ENCODE results near the gene GBA2.

GBA2 gene

GRCh38 chr9:35748858-35749514 is at the start of gene GBA2, which contains the start of gene RGP1:
Gene GBA2 (minus strand): TSS chr9:35749228. CDS start chr9:35748704, 524 bp downstream.
Gene RGP1 (plus strand): TSS chr9:35749287. CDS start chr9:35749756, 469 bp downstream.
- DNase-seq: peak; percentile 66

- DNase-seq: no peak
These were observed 48.5 kb upstream of the GBA2 start for GRCh38 chr9:35797311-35798109.

GRCh38 chr9:35795695-35796094 is 46.7 kb upstream of the GBA2 start:
- no peak for DNase-seq

- no peak for DNase-seq
These were observed 44.4 kb upstream of the GBA2 start for GRCh38 chr9:35793461-35793860.

- DNase-seq: no peak
These were observed 43.8 kb upstream of the GBA2 start for GRCh38 chr9:35792826-35793225.

- DNase-seq: no peak
These were observed 43.2 kb upstream of the GBA2 start for GRCh38 chr9:35792024-35792813.

DNA sequence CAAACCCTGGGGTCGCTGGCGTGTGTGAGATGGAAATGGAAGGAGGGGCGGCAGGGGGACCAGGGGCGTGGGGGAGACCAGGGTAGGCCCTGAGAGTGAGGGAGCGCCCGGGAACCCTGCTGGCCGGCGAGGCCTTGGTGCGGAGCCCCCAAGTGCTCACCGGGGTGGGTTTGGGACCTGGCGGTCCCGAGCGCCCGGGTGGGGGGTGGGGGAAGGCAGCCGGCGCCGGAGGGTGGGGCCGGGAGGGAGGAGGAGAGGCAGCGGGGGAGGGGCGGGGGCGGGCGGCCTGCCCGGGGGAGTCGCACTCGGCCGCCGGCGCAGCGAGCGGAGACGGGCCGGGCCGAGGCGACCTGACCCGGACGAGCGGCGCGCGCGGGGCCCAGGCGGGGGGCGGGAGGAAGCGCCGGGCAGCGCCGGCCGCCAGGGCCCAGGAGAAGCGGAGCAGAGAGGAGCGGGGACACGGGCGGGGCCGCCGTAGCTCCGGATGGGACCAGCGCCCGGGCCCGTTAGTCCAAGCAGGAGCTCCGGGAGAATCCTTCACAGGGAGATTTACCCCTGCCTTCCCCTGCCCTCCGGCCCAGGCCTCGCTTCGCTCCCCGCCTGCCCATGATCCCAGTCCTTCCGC is 42.4 kb upstream of the GBA2 start, which contains the start of gene NPR2:
NPR2 (plus strand) TSS at position 295 of the 625 bp plus-strand sequence. CDS start 818 bp downstream, outside the sequence.
- no peak for DNase-seq

DNA sequence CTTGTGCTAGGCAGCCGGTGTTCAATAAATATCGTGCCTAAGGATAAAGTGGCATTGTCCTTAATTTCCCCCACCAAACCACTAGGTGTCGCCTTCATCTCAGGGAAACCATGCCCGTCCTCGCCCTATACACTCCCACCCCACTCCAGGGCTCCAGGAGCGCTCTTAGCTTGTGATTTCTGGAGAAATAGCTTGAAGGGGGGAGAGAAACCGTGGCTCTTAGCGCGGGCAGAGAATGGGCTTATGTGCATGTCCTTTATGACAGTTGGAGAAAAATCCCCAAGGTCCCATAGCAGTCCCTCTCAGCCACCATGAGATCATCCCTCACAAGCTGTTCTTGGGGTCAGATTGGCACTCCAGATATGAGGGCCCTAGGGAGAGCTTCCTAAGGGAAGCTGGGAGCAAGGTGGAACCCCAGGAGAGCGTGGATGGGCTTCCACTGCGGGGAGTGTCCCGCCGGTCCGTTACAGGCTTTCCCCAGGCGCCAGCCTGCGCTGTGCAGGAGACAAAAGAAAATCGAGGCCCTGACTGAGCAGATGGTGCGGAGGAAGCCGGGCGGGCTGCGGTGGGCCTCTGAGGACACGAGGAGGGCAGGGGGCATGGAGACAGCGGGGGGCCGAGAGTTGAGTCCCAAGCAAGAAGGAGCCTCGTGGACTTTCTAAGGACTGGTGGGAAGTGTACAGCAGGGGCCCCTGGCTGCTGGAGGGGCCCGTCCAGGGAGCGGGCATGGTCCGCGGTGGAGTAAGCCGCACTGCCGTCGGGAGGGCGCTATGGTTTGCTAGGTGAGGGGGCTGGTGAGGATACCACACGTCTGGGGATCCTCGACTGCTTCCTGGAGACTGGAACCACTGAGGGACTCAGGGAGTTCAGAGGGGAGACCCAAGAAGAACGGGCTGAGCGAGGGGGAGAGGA is 41.6 kb upstream of the GBA2 start:
- DNase-seq: peak; percentile 23

DNA sequence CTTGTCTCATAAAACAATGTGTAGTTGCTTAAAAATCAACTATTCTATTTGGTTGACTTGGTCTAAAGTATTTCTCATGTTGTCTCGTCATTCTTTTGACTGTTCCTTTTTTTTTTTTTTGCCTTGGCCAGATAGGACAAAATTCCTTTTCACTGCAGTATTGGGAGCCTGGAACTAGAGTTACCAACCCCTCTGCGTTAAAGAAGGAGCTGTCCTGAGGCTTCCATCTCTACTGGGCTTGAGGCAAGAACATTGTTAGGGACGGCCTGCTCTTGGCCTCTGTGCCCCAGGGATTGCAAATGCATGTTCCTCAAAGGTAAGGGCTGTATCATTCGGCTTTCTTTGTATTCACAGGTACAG is 41.0 kb upstream of the GBA2 start:
- no peak for DNase-seq

GRCh38 chr9:35789541-35789940 is 40.5 kb upstream of the GBA2 start:
- no peak for DNase-seq

DNA sequence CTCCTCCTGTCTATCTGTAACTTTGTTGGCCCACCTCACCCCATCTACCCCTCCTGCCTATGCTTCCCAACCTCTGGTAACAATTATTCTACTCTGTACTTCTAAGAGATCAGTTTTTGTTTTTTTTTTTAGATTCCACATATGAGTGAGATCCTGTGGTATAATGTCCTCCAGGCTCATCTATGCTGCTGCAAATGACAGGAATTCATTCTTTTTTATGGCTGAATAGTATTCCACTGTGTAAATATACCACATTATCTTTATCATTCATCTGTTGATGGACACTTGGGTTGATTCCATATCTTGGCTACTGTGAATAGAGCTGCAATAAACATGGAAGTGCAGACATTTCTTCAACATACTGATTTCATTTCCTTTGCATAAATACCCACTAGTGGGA is 34.4 kb upstream of the GBA2 start:
- DNase-seq: no peak

DNA sequence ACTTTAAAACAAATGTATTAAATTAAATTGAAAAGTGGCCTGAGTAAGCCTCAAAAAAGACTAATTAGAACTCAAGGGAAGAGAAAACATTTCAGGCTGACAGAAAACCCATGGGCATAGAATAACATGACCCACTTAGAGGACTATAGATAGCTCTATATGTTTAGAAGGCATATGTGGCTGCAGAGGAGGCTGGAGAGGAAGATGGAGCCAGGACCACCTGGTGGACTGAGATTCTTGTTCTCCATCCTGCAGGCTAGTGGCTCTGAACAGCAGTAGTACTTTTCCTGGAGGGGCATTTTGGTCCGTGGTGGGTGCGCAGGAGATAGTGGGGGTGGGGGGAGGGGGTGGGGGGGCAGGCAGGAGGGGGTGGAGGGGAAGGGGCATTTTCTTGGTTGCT is 32.0 kb upstream of the GBA2 start:
- DNase-seq: no peak

- no peak for DNase-seq
These were observed 29.5 kb upstream of the GBA2 start for GRCh38 chr9:35778496-35778895.

GRCh38 chr9:35776018-35776417 is 27.0 kb upstream of the GBA2 start:
- DNase-seq: no peak

GRCh38 chr9:35774907-35775635 is 26.0 kb upstream of the GBA2 start:
- no peak for DNase-seq

DNA sequence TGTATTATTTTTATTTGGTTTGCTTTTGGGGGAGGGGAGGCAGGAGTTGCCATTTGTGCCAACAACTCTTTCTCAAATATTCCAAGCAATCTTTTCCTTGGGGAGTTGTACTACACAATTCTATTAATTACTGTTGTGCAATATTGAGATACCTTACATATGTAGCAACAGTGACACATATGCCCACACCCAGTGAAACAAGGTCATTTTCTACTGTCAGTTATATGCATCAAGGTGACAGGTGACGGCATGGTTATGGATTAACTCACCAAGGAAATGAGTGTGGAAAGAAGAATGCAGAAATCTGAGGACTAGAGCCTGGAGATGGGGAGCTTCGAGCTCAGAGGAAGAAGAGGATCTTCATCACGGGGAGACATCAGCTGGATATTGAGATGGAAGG is 22.9 kb upstream of the GBA2 start:
- DNase-seq: no peak

GRCh38 chr9:35771534-35771933 is 22.5 kb upstream of the GBA2 start:
- no peak for DNase-seq

GRCh38 chr9:35771075-35771433 is 22.0 kb upstream of the GBA2 start:
- DNase-seq: no peak

GRCh38 chr9:35769763-35770162 is 20.7 kb upstream of the GBA2 start:
- no peak for DNase-seq

- DNase-seq: no peak
These were observed 18.4 kb upstream of the GBA2 start for GRCh38 chr9:35767458-35767857.

- DNase-seq: no peak
These were observed 18.0 kb upstream of the GBA2 start for GRCh38 chr9:35766997-35767396.
